ENCODE measurements around the gene HEBP2.

The HEBP2 gene

GRCh38 chr6:138397128-138398122 is 6.6 kb upstream of the HEBP2 start:
- peak; percentile 38 for DNase-seq

DNA sequence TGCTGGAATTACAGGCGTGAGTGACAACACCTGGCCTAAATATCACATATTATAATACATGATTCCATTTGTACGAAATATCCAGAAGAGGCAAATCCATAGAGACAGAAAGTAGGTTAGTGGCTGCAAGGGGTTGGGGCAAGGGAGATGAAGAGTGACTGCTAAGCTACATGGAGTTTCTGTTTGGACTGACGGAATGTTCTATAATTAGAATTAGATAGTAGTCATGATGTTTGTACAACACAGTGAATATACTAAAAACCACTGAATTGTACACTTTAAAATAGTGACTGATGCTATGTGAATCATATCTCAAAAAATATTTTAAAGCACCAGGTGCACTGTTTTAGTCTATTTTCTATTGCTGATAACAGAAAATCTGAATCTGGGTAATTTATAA is 3.7 kb upstream of the HEBP2 start:
- no peak for DNase-seq

GRCh38 chr6:138401960-138402837 is 1.8 kb upstream of the HEBP2 start:
- no peak for DNase-seq

DNA sequence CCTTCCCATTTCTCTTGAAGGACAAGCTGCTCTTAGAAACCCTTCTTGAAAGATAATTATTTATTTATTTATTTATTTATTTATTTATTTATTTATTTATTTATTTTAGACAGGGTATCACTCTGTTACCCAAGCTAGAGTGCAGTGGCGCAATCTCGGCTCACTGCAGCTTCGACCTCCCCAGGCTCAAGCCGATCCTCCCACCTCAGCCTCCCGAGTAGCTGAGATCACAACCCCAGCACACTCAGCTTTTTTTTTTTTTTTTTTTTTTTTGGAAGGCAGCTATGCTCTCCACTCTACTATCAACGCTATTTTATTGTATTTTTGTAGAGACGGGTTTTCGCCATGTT is 1.2 kb upstream of the HEBP2 start:
- DNase-seq: no peak

DNA sequence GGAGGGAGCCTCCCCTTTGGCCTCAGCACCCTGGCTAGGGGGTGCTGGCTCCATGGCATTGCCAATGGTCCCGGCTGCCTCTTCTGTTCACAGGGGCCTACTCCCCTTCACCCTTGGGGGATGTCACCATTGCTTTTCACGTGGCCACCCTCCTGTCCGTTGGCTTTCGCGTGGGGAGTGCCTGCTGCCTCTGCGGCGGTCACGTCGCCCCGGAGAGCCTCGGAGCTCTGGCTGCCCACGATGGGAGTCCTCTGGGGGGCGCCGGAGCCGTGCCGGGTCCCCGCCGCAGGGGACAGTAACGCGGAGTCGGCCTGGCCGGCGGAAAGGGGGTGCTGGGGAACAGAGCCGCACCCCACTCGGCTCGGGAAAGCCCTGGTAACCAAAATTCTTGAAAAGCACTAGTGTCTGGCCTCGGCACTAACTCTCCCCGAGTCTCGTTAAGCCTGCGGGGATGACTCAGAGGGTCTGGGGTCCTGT is 661 bp upstream of the HEBP2 start:
- peak; percentile 47 for DNase-seq

GRCh38 chr6:138404666-138405337 is 779 bp downstream of the HEBP2 start:
- no peak for DNase-seq

DNA sequence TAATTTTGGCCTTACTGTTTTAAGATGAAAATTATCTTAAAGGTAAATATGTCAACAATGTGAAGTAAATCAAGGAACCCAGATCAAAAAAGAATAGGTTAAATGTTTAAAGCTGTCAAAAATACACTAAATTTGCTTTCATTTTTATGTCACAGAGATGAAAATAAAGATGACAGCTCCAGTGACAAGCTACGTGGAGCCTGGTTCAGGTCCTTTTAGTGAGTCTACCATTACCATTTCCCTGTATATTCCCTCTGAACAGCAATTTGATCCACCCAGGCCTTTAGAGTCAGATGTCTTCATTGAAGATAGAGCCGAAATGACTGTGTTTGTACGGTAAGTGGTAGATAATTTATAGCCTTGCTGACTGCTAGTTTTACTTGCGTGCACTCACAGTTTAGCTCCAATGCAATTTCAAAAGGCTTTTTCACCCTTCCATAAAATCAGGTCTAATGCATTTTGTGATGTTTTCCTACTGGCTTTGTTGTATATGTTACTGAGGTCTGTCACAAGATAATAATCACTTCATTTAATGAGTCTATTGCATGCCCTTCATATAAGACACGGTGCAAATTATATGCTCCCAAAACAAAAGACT is 1.9 kb downstream of the HEBP2 start:
- no peak for DNase-seq

DNA sequence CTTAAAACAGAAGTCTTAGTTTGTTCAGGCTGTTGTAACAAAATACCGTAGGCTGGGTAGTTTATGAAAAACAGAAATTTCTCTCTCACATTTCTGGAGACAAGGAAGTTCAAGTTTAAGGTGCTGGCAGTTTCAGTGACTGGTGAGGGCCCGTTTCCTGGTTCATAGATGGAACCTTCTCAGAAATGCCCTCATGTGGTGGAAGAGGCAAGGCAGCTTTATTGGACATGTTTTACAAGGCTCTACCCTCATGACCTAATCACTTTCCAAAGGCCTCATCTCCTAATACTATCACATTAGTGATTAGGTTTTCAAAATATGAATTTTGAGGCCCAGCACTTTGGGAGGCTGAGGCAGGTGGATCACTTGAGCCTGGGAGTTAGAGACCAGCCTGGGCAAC is 2.4 kb downstream of the HEBP2 start:
- no peak for DNase-seq

- no peak for DNase-seq
Measured at GRCh38 chr6:138410048-138410735, 6.2 kb downstream of the HEBP2 start.

DNA sequence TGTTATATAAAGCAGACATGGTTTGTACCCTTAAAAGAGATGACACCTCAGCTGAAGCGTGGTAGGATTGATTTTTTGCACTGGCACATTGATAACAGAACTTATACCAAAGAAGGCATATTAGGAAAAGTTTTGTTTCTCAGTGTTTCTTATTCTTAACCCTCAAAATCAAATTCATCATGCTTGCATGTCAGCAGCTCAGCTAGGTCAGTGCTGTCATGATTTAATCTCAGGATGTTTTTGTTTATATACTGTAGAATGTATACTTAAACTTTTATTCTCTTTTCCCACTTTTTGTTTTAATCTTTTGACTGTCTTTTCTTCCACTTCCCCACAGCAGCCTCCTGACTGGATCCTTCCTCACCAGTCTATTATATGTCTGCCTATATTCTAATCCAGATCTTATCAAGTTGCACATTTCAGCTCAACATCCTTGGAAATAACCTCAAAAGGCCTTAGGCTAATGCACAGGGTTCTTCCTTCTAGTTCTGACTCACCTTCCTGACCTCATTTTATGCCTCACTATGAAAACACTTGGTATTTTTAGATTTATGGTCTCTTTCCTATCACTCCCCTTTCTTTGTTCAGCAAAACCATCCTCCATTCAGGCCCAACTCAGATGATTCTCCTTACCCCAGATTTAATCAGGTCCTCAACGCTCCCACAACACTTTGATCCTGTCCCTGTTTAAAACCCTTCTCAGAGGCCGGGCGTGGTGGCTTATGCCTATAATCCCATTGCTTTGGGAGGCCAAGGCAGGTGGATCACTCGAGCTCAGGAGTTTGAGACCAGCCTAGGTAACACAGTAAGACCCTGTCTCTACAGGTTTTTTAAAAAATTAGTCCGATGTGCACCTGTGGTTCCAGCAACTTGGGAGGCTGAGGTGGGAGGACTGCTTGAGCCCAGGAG is 7.2 kb downstream of the HEBP2 start:
- no peak for DNase-seq

- no peak for DNase-seq
Measured at GRCh38 chr6:138415125-138415524, 11.1 kb downstream of the HEBP2 start.

DNA sequence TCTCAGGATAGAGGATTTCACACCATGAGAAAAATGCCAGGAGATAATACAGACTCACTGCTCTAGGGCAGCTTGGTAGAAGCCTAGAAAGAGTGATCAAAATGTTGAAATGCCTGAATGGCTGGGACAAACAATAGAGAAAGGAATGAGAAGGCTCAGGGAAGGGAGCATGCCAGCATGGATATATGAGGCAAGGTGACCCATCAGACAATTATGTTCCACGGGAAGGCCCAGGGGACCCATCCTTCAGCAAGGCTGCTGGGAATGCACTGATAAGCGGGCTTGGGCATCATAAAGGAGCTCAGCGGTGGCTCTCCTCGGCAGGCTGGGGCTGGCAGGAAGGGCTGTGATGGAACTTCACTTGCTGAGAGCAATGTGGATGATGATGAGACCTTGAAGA is 12.2 kb downstream of the HEBP2 start:
- DNase-seq: no peak

GRCh38 chr6:138417493-138418117 is 13.6 kb downstream of the HEBP2 start:
- DNase-seq: no peak

DNA sequence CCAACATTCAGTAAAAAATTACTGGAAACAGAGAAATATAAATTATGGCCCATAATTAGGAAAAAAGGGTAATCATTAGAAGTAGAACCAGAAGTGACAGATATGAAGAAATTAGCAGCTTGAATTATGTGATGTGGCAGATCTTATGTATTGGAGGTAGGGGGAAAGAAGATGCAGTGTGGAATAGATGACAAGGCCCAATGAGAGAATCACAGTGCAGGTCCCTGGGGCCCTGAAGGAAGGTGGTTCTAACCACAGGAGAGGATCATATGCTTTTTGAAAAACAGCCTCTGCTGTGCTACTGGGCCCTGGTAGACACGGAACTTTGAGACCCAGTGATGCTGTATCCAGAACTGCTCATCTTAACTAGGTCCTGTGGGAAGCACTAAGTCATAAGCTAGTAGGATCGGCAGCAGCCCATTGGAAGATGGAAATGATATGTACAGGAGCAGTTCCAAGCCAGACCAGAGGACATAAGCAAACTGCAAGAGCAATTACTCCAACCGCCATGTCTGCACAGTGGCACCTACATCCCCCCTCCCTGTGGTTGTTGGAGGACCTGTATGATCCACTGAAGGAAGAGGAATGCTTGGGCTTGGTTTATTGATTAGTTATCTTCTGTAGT is 14.2 kb downstream of the HEBP2 start:
- no peak for DNase-seq

DNA sequence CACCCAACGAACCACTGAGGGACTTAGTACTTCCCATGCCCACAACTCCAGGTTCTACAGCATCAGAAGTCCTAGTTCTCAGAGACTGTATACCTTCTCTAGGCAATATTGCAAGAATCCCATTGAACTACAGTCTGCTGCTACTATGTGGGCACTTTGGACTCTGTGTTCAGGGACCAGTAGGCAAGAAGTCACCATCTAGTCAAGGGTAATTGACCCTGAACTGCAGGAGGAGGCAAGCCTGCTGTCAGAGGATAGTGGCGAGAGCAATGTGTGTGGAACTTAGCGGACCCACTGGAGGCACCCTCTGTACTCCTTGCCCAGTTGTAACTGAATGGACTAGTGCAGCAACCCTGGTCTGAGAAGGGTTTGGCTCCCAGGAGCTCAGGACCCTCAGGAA is 15.7 kb downstream of the HEBP2 start:
- no peak for DNase-seq

DNA sequence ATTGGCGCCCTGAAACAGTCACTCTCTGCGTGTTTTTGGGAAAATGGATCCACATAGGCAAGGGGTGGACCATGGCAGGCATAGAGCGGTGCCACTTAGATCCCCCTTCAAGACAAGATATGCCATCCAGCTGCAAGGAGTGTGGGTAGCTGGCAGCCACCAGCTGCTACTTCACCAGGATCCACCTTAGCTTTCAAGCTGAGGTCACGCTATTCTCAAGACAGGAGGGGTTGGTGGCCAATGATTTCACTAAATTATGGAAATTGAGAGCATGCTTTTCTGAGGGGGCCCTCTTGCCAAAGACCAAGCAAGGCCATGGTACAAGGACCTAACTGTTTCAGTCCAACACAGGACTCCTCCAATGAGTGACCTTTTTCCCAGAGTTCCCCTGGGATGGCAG is 16.3 kb downstream of the HEBP2 start:
- no peak for DNase-seq

GRCh38 chr6:138421089-138421488 is 17.1 kb downstream of the HEBP2 start:
- DNase-seq: no peak

GRCh38 chr6:138421608-138422007 is 17.6 kb downstream of the HEBP2 start:
- no peak for DNase-seq

- no peak for DNase-seq
Measured at GRCh38 chr6:138422861-138423260, 18.8 kb downstream of the HEBP2 start.

Measured in NCI-H2171 treated with DMSO at 0.1 percent for 48 hours (cell line).